T-helper 17 cell (primary cell): ENCODE results near the gene WDR72. TPM values are rescaled to one million over a fixed set of nuclear protein-coding genes. Genes with fewer than 3 reads are reported as not detected.

ENCODE experiments used
- ATAC-seq: fragments of 150-1000 bp; cut with Tn5 transposase; 2 replicates; pipeline ENCODE4 v1.10.0; 2021; ENCODE audit warnings: mild to moderate bottlenecking, moderate library complexity
- DNase-seq, 3 donors: peaks; one replicate each; pipeline versions ENCODE4 v3.0.0 to v3.0.0-alpha.2; 2020 to 2021
- H3K9me3 ChIP-seq: one replicate; pipeline ENCODE4 v1.7.0; 2013; ENCODE audit warnings: low read length, mild to moderate bottlenecking; ENCODE audit not compliant: control insufficient read depth, poor library complexity, severe bottlenecking
- H3K27ac Mint-ChIP-seq: one replicate; pipeline ENCODE4 v1.8.0; 2022; ENCODE audit warnings: mild to moderate bottlenecking, moderate library complexity, mixed read lengths
- H3K27me3 Mint-ChIP-seq: one replicate; pipeline ENCODE4 v1.8.0; 2022; ENCODE audit warnings: mixed read lengths
- H3K36me3 Mint-ChIP-seq: one replicate; pipeline ENCODE4 v1.8.0; 2022; ENCODE audit warnings: low read depth, mixed read lengths
- H3K4me1 Mint-ChIP-seq: one replicate; pipeline ENCODE4 v1.8.0; 2022; ENCODE audit warnings: mild to moderate bottlenecking, mixed read lengths
- H3K4me3 Mint-ChIP-seq: one replicate; pipeline ENCODE4 v1.8.0; 2022; ENCODE audit warnings: mild to moderate bottlenecking, moderate library complexity, mixed read lengths
- total RNA-seq, 4 donors: library from RNA in 2 of 4; stranded (reverse) in 2 of 4; gene quantifications; one replicate each; pipeline ENCODE4 v1.2.3 and lab custom pipeline; 2022 to 2026

The WDR72 gene
- total RNA-seq, 2 donors from 2014 or later: not detected

DNA sequence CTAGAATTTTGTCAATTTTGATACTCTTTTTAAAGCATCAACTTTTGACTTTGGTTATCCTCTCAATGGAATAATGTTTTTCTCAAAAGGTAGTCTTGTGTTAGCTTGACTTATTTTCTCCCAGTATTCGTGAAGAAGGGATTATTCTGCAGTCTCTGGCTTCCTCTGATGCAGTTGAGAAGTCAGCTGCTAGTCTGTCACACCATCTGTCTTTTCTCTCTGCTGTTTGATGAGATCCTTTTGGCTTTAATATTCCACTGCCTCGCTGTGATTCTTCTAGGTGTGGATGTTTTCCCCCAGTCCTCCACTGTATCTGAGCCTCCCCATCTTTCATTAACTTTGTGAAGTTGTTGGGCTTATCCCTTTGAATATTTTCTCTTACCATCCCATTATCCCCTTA is 141.0 kb downstream of the WDR72 start:
- no peaks in the 10 kb centered on the region for H3K9me3 ChIP-seq

DNA sequence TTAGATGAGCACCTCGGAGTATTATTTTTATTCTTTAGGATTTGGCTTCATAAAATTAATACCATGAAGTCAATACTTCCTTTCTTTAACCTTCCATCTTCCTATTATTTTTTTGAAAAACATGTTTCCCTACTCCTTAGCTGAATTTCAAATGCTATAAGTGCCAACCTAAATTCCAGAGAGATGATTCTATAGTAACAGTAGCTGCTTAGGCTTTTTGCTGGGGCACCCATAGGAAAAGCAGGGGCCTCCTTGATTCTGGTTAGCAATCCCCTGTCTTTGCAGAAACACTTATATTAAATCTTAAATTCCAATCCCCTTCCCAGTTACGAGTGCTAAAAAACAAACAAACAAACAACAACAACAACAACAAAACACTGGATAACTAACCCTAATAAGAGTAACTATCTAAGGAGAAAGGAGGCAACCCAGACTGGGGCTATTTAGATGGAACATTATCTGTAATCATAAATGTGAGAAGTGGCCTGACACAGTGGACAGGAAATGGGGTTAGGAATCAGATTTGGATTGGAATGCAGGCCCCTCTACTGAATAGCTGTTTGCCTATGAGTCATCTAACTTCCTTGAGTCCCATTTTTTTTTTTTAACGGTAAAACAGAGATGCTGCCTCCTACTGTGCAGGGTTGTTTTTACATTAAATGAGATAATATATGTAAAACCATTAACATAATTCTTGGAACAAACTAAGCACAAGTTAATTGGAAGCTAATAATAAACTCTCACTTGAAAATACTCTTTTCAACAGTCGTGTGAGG is 148.1 kb downstream of the WDR72 start:
- H3K4me3 Mint-ChIP-seq: no peak overlapping the region

More for the DNA sequence above, 141.0 kb downstream of the WDR72 start:
- Mint-ChIP-seq H3K27me3 (no peaks in the 10 kb centered on the region), H3K4me3 (no peak overlapping the region), H3K27ac (no peak overlapping the region), H3K36me3 (no peaks in the 10 kb centered on the region), H3K4me1 (no peaks in the 10 kb centered on the region)
- DNase-seq: no peak
- no peak for ATAC-seq

DNA sequence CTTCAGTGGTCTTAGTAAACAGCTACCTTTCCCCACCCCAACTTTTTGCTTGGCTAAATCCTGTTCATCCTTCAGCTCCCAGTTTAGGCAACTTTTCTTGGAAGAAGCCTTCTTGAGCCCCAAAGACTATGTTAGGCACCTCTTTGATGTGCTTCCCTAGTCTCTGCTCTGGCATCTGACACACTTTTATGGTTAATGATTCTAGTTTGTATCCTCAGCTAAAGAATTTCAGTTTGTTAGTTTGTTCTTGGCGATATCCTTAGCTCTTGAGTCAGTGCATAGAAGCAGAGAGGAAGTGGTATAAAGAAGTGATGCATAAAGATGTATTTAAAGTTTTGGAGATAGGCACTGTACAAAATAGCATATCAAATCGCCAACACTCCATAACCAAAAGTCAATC is 168.4 kb downstream of the WDR72 start:
- H3K27ac Mint-ChIP-seq: no peak overlapping the region
- H3K4me3 Mint-ChIP-seq: no peak overlapping the region
- H3K36me3 Mint-ChIP-seq: no peaks in the 10 kb centered on the region
- ATAC-seq: no peak
- H3K4me1 Mint-ChIP-seq: no peaks in the 10 kb centered on the region
- H3K9me3 ChIP-seq: no peaks in the 10 kb centered on the region
- H3K27me3 Mint-ChIP-seq: peaks cover 5% of the 10 kb centered on the region
- no peak for DNase-seq

More for the DNA sequence above, 148.1 kb downstream of the WDR72 start:
- no peak for ATAC-seq
- H3K9me3 ChIP-seq: no peaks in the 10 kb centered on the region
- H3K27ac Mint-ChIP-seq: no peak overlapping the region
- H3K4me1 Mint-ChIP-seq: no peaks in the 10 kb centered on the region
- DNase-seq: no peak
- no peaks in the 10 kb centered on the region for H3K36me3 Mint-ChIP-seq
- H3K27me3 Mint-ChIP-seq: no peaks in the 10 kb centered on the region

DNA sequence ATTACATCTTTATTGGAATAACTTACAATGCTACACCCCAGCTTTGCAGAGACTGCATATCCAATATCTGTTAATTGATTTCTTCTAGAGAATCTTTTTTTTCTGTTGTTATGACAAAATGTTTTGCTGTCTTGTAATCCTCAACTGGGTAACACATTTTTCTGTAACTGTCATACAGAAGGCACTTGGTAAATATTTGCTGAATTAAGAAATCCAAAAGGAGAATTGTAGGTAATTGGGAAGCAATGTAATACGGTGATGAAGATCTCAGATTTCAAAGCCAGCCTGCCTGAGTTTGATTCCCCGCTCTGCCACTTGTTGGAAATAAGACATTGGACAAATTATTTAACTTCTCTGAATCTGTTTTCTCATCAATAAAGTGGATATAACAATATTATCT is 169.1 kb downstream of the WDR72 start:
- ATAC-seq (no peak), DNase-seq (no peak)
- no peaks in the 10 kb centered on the region for H3K4me1 Mint-ChIP-seq
- H3K27ac Mint-ChIP-seq: no peak overlapping the region
- no peaks in the 10 kb centered on the region for H3K36me3 Mint-ChIP-seq
- peaks cover 5% of the 10 kb centered on the region for H3K27me3 Mint-ChIP-seq
- no peak overlapping the region for H3K4me3 Mint-ChIP-seq
- no peaks in the 10 kb centered on the region for H3K9me3 ChIP-seq

DNA sequence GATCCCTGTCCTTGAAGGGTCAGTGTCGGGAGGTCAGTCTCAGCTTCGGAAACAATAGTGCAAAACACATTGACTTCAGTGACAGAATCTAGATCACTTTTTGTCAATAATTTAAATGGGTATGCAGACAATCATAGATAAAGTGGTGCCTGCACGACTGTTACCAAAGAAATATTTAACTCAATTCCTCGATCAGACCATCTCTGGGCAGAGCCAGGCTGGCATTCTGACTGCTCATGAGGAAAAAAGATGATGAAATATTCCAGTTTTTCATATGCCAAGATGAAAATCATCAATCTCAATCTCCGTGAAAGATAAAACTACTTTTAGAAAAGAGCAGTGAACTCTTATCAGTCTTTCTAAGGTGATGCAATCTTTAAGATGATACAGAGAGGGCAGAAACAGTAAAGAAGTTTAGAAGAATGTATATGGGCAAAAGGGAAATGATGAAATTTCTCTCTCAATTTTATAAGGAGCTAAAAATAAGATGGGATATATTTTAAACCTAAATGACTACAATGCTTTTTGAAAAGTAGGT is 169.9 kb downstream of the WDR72 start:
- Mint-ChIP-seq H3K36me3 (no peaks in the 10 kb centered on the region), H3K4me1 (no peaks in the 10 kb centered on the region), H3K27ac (no peak overlapping the region), H3K27me3 (peaks cover 5% of the 10 kb centered on the region), H3K4me3 (no peak overlapping the region)
- no peaks in the 10 kb centered on the region for H3K9me3 ChIP-seq
- ATAC-seq (no peak), DNase-seq (no peak)

DNA sequence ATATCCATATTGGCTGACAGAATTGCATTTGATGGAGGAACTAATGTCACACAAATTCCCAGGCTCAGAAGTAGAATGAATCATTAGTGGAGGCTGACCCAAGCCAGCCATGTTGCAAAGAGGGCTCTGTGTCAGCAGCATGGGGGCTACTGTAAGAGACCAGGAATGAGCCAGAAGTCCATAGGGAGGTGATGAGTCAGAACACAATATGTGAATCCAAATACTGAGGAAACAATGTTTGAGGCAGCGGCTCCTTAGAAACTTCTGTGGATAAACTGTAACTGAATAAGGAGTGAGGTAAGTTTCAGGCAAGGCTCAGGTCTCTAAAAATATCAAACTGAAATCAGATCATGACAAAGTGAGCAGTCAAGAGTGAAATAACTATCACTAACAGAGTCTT is 170.7 kb downstream of the WDR72 start:
- H3K9me3 ChIP-seq: no peaks in the 10 kb centered on the region
- no peak for DNase-seq
- Mint-ChIP-seq H3K36me3 (no peaks in the 10 kb centered on the region), H3K27ac (no peak overlapping the region), H3K27me3 (peaks cover 5% of the 10 kb centered on the region), H3K4me3 (no peak overlapping the region), H3K4me1 (no peaks in the 10 kb centered on the region)
- ATAC-seq: no peak

DNA sequence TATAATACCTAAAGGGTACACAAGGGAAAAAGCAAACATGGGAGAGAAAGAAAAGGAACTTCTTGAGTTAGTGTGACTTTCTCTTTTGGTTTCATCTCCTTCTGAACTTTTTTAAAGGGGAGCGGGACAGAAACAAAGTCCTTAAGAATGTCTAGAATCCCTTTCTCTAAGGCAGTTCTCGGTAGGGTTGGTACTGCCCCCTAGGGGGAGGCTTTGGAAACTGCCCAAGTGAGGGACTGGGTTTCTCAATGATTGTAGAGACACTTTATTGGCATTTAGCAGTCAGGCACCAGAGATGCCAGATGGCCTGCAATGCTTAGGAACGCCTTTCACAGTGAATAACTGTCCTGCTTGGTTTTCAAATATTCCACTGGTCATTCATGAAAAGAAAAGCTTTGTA is 172.7 kb downstream of the WDR72 start:
- H3K36me3 Mint-ChIP-seq: no peaks in the 10 kb centered on the region
- DNase-seq: no peak
- no peak overlapping the region for H3K4me3 Mint-ChIP-seq
- no peaks in the 10 kb centered on the region for H3K27me3 Mint-ChIP-seq
- H3K27ac Mint-ChIP-seq: no peak overlapping the region
- ATAC-seq: no peak
- H3K4me1 Mint-ChIP-seq: no peaks in the 10 kb centered on the region
- no peaks in the 10 kb centered on the region for H3K9me3 ChIP-seq

DNA sequence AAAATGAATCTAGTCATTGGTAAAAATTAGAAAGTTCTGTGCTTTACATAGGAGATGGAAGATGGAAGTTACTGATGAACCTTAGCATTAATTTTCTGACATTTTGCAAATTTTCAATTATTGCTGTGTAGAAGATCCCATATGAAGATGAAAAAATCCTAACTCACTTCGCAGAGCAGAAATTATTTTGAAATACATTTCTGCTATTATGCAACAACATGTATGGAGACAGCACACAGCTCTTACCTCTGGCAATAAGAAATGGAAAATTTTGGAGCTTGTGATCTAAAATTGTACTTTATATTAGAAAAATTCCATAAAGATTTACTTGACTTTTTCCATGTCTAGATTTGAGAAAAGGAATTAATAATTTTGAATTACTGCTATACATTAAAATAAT is 177.9 kb downstream of the WDR72 start:
- Mint-ChIP-seq H3K36me3 (no peaks in the 10 kb centered on the region), H3K27me3 (peaks cover 5% of the 10 kb centered on the region), H3K4me1 (no peaks in the 10 kb centered on the region), H3K4me3 (no peak overlapping the region), H3K27ac (no peak overlapping the region)
- DNase-seq (no peak), ATAC-seq (no peak)
- peaks cover 2% of the 10 kb centered on the region for H3K9me3 ChIP-seq

DNA sequence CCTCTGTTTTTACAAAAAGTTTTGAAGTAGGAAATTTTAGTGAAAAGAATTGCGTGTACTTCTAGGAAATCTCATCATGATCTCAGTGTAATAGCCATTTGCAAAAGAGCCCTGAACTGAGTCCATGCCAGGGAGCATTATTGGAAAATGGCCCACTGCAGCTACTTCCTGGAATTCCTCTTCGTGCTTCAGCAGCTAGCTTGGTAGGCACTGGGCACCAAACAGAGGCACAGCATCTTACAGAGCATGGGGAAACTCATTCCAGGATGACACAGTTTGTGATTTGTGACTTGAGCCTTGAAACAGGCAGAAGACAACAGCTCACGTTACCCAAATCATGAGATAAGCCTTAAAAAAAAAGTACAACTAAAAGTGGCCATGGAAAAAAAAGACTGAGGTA is 179.1 kb downstream of the WDR72 start:
- Mint-ChIP-seq H3K36me3 (no peaks in the 10 kb centered on the region), H3K4me3 (no peak overlapping the region), H3K27me3 (peaks cover 5% of the 10 kb centered on the region), H3K4me1 (no peaks in the 10 kb centered on the region), H3K27ac (no peak overlapping the region)
- no peak for DNase-seq
- peaks cover 3% of the 10 kb centered on the region for H3K9me3 ChIP-seq
- ATAC-seq: no peak

DNA sequence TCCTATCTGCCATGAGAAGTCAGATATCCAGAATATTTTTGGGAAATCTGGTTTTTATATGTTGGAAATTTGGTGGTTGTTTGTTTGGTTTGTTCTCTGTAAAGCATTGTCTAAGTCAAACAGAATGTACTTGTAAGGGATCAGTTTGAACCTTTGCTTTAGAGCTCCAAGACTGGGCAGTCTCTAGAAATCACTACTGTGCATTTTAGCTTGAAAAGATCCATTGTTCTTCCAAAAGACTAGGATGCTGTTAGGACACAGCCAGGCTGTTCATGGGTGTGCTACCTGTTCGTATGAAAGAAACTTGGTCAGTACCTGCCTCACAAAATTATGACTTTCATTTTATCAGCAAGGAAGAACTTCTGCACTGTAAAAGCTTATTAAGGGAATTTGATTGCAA is 182.6 kb downstream of the WDR72 start:
- DNase-seq (no peak), ATAC-seq (no peak)
- peaks cover 3% of the 10 kb centered on the region for H3K9me3 ChIP-seq
- H3K4me3 Mint-ChIP-seq: no peak overlapping the region
- peaks cover 5% of the 10 kb centered on the region for H3K27me3 Mint-ChIP-seq
- no peak overlapping the region for H3K27ac Mint-ChIP-seq
- no peaks in the 10 kb centered on the region for H3K36me3 Mint-ChIP-seq
- H3K4me1 Mint-ChIP-seq: no peaks in the 10 kb centered on the region

DNA sequence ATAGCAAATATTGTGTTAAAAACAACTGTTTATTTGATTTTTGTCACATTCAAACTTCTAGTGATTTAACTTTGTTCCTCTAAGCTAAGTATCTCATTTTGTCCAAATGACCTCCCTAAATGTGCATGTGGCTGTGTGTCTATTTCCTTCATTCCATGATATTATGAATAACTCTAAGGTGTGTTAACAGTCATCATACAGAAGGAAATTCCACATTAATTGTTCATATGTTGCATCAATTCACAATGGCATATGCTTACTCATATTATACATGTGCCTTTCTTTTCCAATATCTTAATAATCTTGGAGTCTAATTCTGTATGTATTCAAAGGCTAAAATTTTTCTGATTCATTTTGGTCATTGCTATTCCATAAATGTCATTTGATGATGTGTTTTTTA is 186.4 kb downstream of the WDR72 start:
- no peaks in the 10 kb centered on the region for H3K4me1 Mint-ChIP-seq
- H3K27ac Mint-ChIP-seq: no peak overlapping the region
- peaks cover 3% of the 10 kb centered on the region for H3K9me3 ChIP-seq
- DNase-seq (no peak), ATAC-seq (no peak)
- no peaks in the 10 kb centered on the region for H3K36me3 Mint-ChIP-seq
- peaks cover 5% of the 10 kb centered on the region for H3K27me3 Mint-ChIP-seq
- H3K4me3 Mint-ChIP-seq: no peak overlapping the region

DNA sequence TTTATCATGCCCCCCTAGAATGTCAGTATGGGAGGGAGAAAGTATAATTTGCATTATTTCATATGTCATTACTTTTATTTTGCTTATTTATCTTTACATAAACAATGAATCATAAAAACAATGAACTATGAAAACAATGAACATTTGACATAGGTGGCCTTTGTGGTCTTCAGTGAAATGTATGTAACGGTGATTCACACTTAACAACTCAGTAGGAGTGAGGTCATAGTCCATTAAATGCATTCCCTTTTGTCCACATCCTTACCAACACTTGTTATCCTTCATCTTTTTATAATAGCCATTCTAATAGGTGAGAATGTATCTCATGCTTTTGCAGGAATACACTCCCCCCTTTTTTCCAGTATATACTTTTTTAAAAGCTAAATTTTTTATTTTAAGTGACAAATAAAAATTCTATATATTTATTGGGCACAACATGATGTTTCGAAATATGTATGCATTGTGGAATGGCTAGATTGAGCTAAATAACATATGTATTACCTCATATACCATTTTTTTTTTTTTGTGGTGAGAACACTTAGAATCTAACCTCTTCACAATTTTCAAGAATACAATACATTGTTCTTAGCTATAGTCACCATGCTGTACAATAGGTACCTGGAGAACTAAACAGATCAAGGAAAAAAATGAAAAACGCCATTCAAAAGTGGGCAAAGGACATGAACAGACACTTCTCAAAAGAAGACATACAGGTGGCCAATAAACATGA is 189.5 kb downstream of the WDR72 start:
- no peaks in the 10 kb centered on the region for H3K27me3 Mint-ChIP-seq
- H3K27ac Mint-ChIP-seq: no peak overlapping the region
- ATAC-seq (no peak), DNase-seq (no peak)
- no peaks in the 10 kb centered on the region for H3K36me3 Mint-ChIP-seq
- H3K4me1 Mint-ChIP-seq: no peaks in the 10 kb centered on the region
- H3K4me3 Mint-ChIP-seq: no peak overlapping the region
- no peaks in the 10 kb centered on the region for H3K9me3 ChIP-seq

DNA sequence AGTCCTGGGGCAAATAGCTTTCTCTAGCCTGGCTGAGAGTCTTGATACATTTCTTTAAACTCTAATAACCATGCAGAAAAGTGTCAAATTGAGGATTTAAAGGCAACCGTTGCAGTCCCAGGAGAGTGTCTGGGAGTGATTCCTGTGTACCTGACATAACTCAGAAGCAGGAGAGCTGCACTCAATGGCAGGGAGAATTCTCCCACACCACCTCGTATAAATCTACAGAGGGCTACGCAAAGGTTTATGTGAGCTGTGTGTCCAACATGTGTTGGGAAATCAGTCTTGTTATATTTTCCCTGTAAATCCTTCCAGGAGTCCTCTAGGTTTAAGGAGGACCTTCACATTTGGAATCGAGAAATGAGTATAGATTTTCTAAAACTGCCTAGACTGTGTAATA is 192.6 kb downstream of the WDR72 start:
- ATAC-seq (no peak), DNase-seq (no peak)
- no peaks in the 10 kb centered on the region for H3K9me3 ChIP-seq
- no peaks in the 10 kb centered on the region for H3K4me1 Mint-ChIP-seq
- no peaks in the 10 kb centered on the region for H3K36me3 Mint-ChIP-seq
- H3K27me3 Mint-ChIP-seq: no peaks in the 10 kb centered on the region
- H3K4me3 Mint-ChIP-seq: no peak overlapping the region
- H3K27ac Mint-ChIP-seq: no peak overlapping the region

DNA sequence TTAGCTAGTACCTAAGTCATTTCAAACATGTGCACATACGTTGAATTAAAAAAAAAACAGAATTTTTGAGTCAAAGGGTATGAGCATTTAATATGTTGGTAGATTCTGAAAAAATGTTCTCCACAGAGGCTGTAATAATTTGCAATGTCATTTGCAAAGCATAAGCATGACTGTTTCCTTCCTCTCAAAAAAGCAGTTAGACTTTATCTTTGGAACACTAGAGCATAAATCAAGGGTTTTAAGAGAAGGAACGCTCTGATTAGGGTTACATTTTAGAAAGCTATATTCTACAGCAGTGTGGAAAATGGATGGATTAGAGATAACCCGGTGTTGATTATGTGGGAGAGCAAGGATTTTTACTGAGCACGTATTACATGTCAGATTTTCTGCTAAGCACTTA is 193.7 kb downstream of the WDR72 start:
- Mint-ChIP-seq H3K4me3 (no peak overlapping the region), H3K4me1 (no peaks in the 10 kb centered on the region), H3K27ac (no peak overlapping the region), H3K36me3 (no peaks in the 10 kb centered on the region), H3K27me3 (no peaks in the 10 kb centered on the region)
- no peak for ATAC-seq
- no peaks in the 10 kb centered on the region for H3K9me3 ChIP-seq
- no peak for DNase-seq
